Upper lobe of right lung (tissue), 1 donor: ENCODE results near the gene AGBL1. TPM values are rescaled to one million over a fixed set of nuclear protein-coding genes. Genes with fewer than 3 reads are reported as not detected.

Experiments
- ATAC-seq: fragments of 200-7000 bp; cut with Tn5 transposase; one replicate; pipeline ENCODE4 v1.9.1; 2020; ENCODE audit warnings: mild to moderate bottlenecking, moderate library complexity
- DNase-seq: peaks from one replicate; pipeline ENCODE4 v3.0.0-alpha.2; 2020
- H3K27ac ChIP-seq: fragments of 200-600 bp; one replicate; pipeline ENCODE4 v1.8.0; 2022
- H3K27me3 ChIP-seq: fragments of 200-600 bp; one replicate; pipeline ENCODE4 v1.8.0; 2022; ENCODE audit warnings: mild to moderate bottlenecking
- H3K36me3 ChIP-seq: fragments of 200-600 bp; one replicate; pipeline ENCODE4 v1.8.0; 2022
- H3K4me1 ChIP-seq: fragments of 200-600 bp; one replicate; pipeline ENCODE4 v1.8.0; 2022
- H3K4me3 ChIP-seq: fragments of 200-600 bp; one replicate; pipeline ENCODE4 v1.8.0; 2022; ENCODE audit warnings: mild to moderate bottlenecking
- H3K9me3 ChIP-seq: fragments of 200-600 bp; one replicate; pipeline ENCODE4 v1.8.0; 2022
- CTCF ChIP-seq: fragments of 200-600 bp; IDR thresholded peaks from one replicate; pipeline ENCODE4 v1.8.0; 2022; ENCODE audit warnings: antibody characterized with exemption
- intact Hi-C: fragments of 100-400 bp; cut with DNase I; formaldehyde crosslinking; loops from one replicate; pipeline ENCODE4 v1.11.0; 2022
- total RNA-seq: library from RNA; stranded (reverse); fragmentation: NEBNext Ultra II Directional; extraction: Animal tissue kit (Norgen Biotek cat#: 25700); gene quantifications from one replicate; pipeline ENCODE4 v1.2.1, GENCODE V29; 2021
- donor health status: DM: no; HTN: yes; CAD: no; lungs with severe emphysema.

Gene AGBL1
- total RNA-seq, 1 donor from 2014 or later: 6.5 TPM

DNA sequence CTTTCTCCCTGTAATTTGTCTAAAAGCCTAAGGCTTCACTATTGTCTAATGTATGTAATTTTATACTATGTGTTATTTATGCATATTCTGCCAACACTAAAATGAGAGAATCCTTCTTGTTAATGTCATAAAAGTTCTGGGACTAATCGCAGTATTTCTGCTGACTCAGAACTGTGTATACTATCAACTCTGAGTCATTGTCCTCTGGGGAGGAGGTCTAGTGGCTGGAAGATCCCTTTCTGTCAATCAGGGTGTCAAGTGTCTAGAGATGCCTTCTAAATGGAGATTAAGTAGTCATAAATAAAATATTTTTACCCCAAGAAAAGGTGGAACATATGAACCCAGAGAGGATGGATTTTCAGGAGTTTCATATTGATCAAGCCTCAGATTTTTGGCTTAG lies 473.4 kb downstream of the AGBL1 start:
- no peak overlapping the region for H3K4me3 ChIP-seq

DNA sequence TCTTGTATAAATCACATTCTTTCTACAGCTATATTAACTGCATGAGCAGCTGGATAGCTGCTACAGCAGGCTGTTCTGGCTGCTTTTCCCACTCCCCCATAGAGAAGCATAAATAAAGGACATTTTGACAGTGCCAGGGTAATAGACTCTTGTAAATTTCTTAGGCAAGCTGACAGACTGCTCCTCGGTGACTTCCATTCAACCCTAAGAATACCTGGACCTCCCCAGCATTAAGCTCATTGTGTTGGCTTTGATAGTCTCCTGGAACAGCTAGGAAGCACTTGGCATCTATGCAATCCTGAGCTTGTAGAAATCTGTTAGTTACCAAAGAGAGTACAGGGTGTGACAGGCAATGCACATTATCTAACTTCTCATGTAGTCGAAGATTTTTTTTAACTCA lies 475.4 kb downstream of the AGBL1 start:
- H3K27ac ChIP-seq: no peak overlapping the region
- ATAC-seq (no peak), DNase-seq (no peak)
- no peaks in the 10 kb centered on the region for H3K4me1 ChIP-seq
- no peaks in the 10 kb centered on the region for H3K9me3 ChIP-seq
- TF ChIP-seq CTCF: no peak
- no peaks in the 10 kb centered on the region for H3K27me3 ChIP-seq
- no peaks in the 10 kb centered on the region for H3K36me3 ChIP-seq
- intact Hi-C loops: no loop called here
- H3K4me3 ChIP-seq: no peak overlapping the region

More for the DNA sequence above, 473.4 kb downstream of the AGBL1 start:
- no peaks in the 10 kb centered on the region for H3K9me3 ChIP-seq
- no peak for ATAC-seq
- TF ChIP-seq CTCF: no peak
- no peaks in the 10 kb centered on the region for H3K27me3 ChIP-seq
- no peak overlapping the region for H3K27ac ChIP-seq
- H3K36me3 ChIP-seq: no peaks in the 10 kb centered on the region
- DNase-seq: no peak
- intact Hi-C loops: no loop called here
- H3K4me1 ChIP-seq: no peaks in the 10 kb centered on the region

DNA sequence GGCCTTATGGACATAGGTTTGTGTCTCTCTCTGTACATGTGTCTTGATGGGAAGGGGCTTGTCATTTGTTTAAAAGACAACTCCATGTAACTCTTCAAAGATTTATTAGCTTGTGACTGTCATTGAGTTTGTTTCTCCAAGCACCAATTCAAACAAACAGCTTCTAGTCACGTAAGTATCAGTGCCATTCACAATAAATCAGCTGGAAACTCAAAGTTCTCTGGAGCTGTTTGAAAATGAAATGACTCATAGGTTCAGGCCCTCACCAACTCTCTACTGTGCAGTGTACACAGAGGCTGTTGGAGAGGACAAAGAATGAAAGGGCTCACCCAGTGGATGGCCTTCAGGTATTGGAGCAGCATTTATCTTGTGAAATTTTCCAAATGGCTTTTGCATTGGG lies 476.3 kb downstream of the AGBL1 start:
- no peaks in the 10 kb centered on the region for H3K9me3 ChIP-seq
- no peak for TF ChIP-seq CTCF
- intact Hi-C loops: no loop called here
- no peak overlapping the region for H3K27ac ChIP-seq
- H3K27me3 ChIP-seq: no peaks in the 10 kb centered on the region
- DNase-seq: no peak
- no peak overlapping the region for H3K4me3 ChIP-seq
- ATAC-seq: peak; percentile 88
- no peaks in the 10 kb centered on the region for H3K36me3 ChIP-seq
- no peaks in the 10 kb centered on the region for H3K4me1 ChIP-seq

GRCh38 chr15:86556396-86557017 lies 476.8 kb downstream of the AGBL1 start:
- H3K9me3 ChIP-seq: no peaks in the 10 kb centered on the region
- no peak overlapping the region for H3K4me3 ChIP-seq
- H3K36me3 ChIP-seq: no peaks in the 10 kb centered on the region
- H3K4me1 ChIP-seq: no peaks in the 10 kb centered on the region
- H3K27me3 ChIP-seq: no peaks in the 10 kb centered on the region
- no peak for TF ChIP-seq CTCF
- ATAC-seq (no peak), DNase-seq (no peak)
- intact Hi-C loops: no loop called here
- H3K27ac ChIP-seq: no peak overlapping the region

DNA sequence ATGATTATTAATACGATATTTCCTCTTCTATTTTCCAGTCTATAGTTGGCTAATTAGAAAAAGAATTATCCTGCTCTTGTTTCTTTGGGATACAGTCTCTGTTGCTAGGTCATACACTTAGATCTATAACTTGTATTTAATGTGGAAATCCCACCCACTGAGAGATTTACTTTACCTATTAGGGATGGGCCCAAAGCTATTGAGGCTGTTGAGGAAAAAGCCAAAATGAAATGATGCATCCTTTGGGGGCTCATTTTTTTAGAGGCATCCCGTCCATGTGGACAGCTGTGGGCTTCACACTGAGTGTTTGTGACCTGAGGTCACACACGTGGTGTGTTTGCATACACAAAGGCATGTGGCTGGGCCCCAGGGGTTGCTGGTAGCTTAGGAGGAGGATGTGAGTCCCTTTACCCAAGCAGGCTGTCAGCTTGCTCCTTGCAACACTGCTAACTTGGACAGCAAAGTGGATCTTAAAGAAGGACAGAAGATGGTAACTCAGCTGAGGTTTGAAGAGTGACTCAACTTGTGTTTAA lies 477.4 kb downstream of the AGBL1 start:
- H3K4me3 ChIP-seq: no peak overlapping the region
- H3K27ac ChIP-seq: no peak overlapping the region
- no peaks in the 10 kb centered on the region for H3K27me3 ChIP-seq
- ATAC-seq (no peak), DNase-seq (no peak)
- intact Hi-C loops: no loop called here
- H3K9me3 ChIP-seq: no peaks in the 10 kb centered on the region
- no peaks in the 10 kb centered on the region for H3K36me3 ChIP-seq
- no peak for TF ChIP-seq CTCF
- H3K4me1 ChIP-seq: no peaks in the 10 kb centered on the region

DNA sequence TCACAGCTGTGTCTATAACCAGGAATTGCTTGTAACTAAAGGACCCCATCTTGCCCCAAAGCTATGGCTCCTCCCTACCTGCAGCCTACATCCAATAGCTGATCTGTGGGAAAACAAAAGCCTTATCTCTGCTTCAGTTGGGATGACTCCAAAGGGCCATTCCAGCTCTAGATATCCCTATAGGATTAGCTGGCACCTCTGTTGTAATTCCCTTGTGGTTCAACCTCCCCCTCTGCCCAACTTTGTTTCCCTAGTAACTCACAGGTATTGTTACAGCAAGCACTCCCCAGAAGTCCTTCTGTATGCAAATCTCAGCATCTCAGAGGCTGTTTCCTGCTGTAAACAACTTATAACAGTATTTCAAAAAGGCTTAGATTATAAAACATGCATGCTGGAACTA lies 478.6 kb downstream of the AGBL1 start:
- DNase-seq (no peak), ATAC-seq (no peak)
- H3K27me3 ChIP-seq: no peaks in the 10 kb centered on the region
- intact Hi-C loops: no loop called here
- no peaks in the 10 kb centered on the region for H3K4me1 ChIP-seq
- H3K36me3 ChIP-seq: no peaks in the 10 kb centered on the region
- TF ChIP-seq CTCF: no peak
- H3K9me3 ChIP-seq: no peaks in the 10 kb centered on the region
- H3K4me3 ChIP-seq: no peak overlapping the region
- H3K27ac ChIP-seq: no peak overlapping the region
